ENCODE results near the gene MAP3K8. TPM values are rescaled to one million over a fixed set of nuclear protein-coding genes. Genes with fewer than 3 reads are reported as not detected.
A peak's percentile ranks its signal among the peaks of the same experiment; 100 is the strongest.

The MAP3K8 gene
- total and polyA plus RNA-seq, 10 of the 15 experiments (the other 5 are each of a cell fraction or from before 2014, with no cell fraction given): 25.5 to 115 (median 40.2) TPM

GRCh38 chr10:30499816-30500215 is 65.8 kb downstream of the MAP3K8 start:
- RAD21 ChIA-PET (ENCODE audit: unreplicated experiment): interaction anchor here (3.2 to 14.9 kb wide), 3 partner anchors 10 to 62 kb away, joined by 22 to 165 read pairs (median 22); no protein-coding TSS in a partner anchor
- CTCF ChIA-PET: interaction anchor here (3.3 to 4.2 kb wide), 2 partner anchors 11 to 30 kb away, joined by 10 to 41 read pairs; no protein-coding TSS in a partner anchor

GRCh38 chr10:30500534-30500933 is 66.5 kb downstream of the MAP3K8 start:
- no peaks in the 10 kb centered on the region for H3K27me3 ChIP-seq (replicated peaks in 1 of 2; ENCODE audit: control insufficient read depth in 2 of 2, insufficient read depth in 2 of 2, low read length in 1 of 2)
- BruUV-seq (replicated peaks): no TSS peak
- H3K9ac ChIP-seq (ENCODE audit: control insufficient read depth, insufficient read depth, low read length): no peak overlapping the region
- no peaks in the 10 kb centered on the region for H3K79me2 ChIP-seq (ENCODE audit: control insufficient read depth, insufficient read depth, low read length)
- ChIA-PET SMC1A (ENCODE audit: uncharacterized antibody, unreplicated experiment) (interaction anchor here (0.9 to 4.8 kb wide), 8 partner anchors 8 to 71 kb away, joined by 4 to 39 read pairs (median 5); no protein-coding TSS in a partner anchor), POLR2A (interaction anchor here (0.5 kb wide), 1 partner anchor 12 kb away, joined by 3 read pairs; no protein-coding TSS in a partner anchor), RAD21 (ENCODE audit: unreplicated experiment) (interaction anchor here (0.7 to 3.7 kb wide), 5 partner anchors 8 to 62 kb away, joined by 3 to 18 read pairs (median 10); no protein-coding TSS in a partner anchor), CTCF (interaction anchor here (1.0 kb wide), 1 partner anchor 90 kb away, joined by 3 read pairs; no protein-coding TSS in a partner anchor)
- no peaks in the 10 kb centered on the region for H3K36me3 ChIP-seq (ENCODE audit: control insufficient read depth in 2 of 2, insufficient read depth in 2 of 2, low read length in 1 of 2)
- no peak overlapping the region for H2AFZ ChIP-seq (ENCODE audit: control insufficient read depth, low read depth, low read length)
- no peaks in the 10 kb centered on the region for H4K20me1 ChIP-seq (ENCODE audit: control insufficient read depth, insufficient read depth)
- intact Hi-C loops (cut with micrococcal nuclease; ENCODE audit: unreplicated experiment): no loop called here
- DNase-seq (ENCODE audit: low read depth, low spot score) (no peak), ATAC-seq (no peak), FAIRE-seq (no peak)
- WGBS (ENCODE audit: insufficient coverage, insufficient replicate concordance, low lambda C conversion rate, missing lambda C conversion rate): 69% methylated on average over 2 of the region's 2 CpGs
- in situ Hi-C loops (cut with MboI): no loop called here
- no peak overlapping the region for H3K4me3 ChIP-seq
- no peaks in the 10 kb centered on the region for H3K9me3 ChIP-seq (replicated peaks; ENCODE audit: control insufficient read depth, insufficient read depth, low read length)
- H3K4me2 ChIP-seq (ENCODE audit: control insufficient read depth, insufficient read depth): no peak overlapping the region
- H3K4me1 ChIP-seq (ENCODE audit: control insufficient read depth, insufficient read depth, low read length): peaks cover 52% of the 10 kb centered on the region
- no peak overlapping the region for H3K27ac ChIP-seq (ENCODE audit: control insufficient read depth, insufficient read depth)
- TF ChIP-seq RBBP5 (conservative IDR thresholded peaks at IDR 0.05) (no peak), HDGF (IDR thresholded peaks at IDR 0.05) (peak; percentile 24; the same call in 1 of the 2 replicates), ZNF274 (IDR thresholded peaks at IDR 0.05; ENCODE audit: insufficient read depth, insufficient read length) (no peak), BHLHE40 (IDR thresholded peaks at IDR 0.05; ENCODE audit: borderline replicate concordance in 1 of 2, low read depth in 2 of 2, low read length in 1 of 2) (peak; percentile 50 to 61; a peak in 3 of 4 replicates), ZNF592 (IDR thresholded peaks at IDR 0.05) (no peak), NRF1 (conservative IDR thresholded peaks at IDR 0.05; ENCODE audit: low read depth, low read length) (no peak)

More at GRCh38 chr10:30499816-30500215, 65.8 kb downstream of the MAP3K8 start:
- no peaks in the 10 kb centered on the region for H3K9me3 ChIP-seq (replicated peaks; ENCODE audit: control insufficient read depth, insufficient read depth, low read length)
- H3K27me3 ChIP-seq (replicated peaks in 1 of 2; ENCODE audit: control insufficient read depth in 2 of 2, insufficient read depth in 2 of 2, low read length in 1 of 2): no peaks in the 10 kb centered on the region
- no peak overlapping the region for H3K4me3 ChIP-seq
- H3K79me2 ChIP-seq (ENCODE audit: control insufficient read depth, insufficient read depth, low read length): no peaks in the 10 kb centered on the region
- H3K4me2 ChIP-seq (ENCODE audit: control insufficient read depth, insufficient read depth): no peak overlapping the region
- ChIA-PET SMC1A (ENCODE audit: uncharacterized antibody, unreplicated experiment) (interaction anchor here (0.6 to 3.9 kb wide), 6 partner anchors 11 to 140 kb away, joined by 3 to 71 read pairs (median 28); no protein-coding TSS in a partner anchor), POLR2A (interaction anchor here (0.7 to 3.3 kb wide), 2 partner anchors 34 to 66 kb away, joined by 3 to 22 read pairs; partner anchors contain the start of gene MAP3K8)
- H3K9ac ChIP-seq (ENCODE audit: control insufficient read depth, insufficient read depth, low read length): no peak overlapping the region
- no peak overlapping the region for H3K27ac ChIP-seq (ENCODE audit: control insufficient read depth, insufficient read depth)
- intact Hi-C loops (cut with micrococcal nuclease; ENCODE audit: unreplicated experiment): no loop called here
- peaks cover 58% of the 10 kb centered on the region for H3K4me1 ChIP-seq (ENCODE audit: control insufficient read depth, insufficient read depth, low read length)
- FAIRE-seq (no peak), ATAC-seq (no peak), DNase-seq (ENCODE audit: low read depth, low spot score) (no peak)
- 14% methylated on average over 1 of the region's 1 CpG for WGBS (ENCODE audit: insufficient coverage, insufficient replicate concordance, low lambda C conversion rate, missing lambda C conversion rate)
- no peak overlapping the region for H2AFZ ChIP-seq (ENCODE audit: control insufficient read depth, low read depth, low read length)
- H3K36me3 ChIP-seq (ENCODE audit: control insufficient read depth in 2 of 2, insufficient read depth in 2 of 2, low read length in 1 of 2): no peaks in the 10 kb centered on the region
- TF ChIP-seq USF2 (IDR thresholded peaks at IDR 0.05; ENCODE audit: borderline replicate concordance, low read depth, low read length) (no peak), ZBED1 (IDR thresholded peaks at IDR 0.05; ENCODE audit: borderline replicate concordance) (no peak), IKZF2 (IDR thresholded peaks at IDR 0.05) (peak in 1 of 2 experiments; percentile 37; a peak in 1 of 4 replicates), ZNF24 (IDR thresholded peaks at IDR 0.05) (no peak), HDGF (IDR thresholded peaks at IDR 0.05) (0 out of 2 replicates have a peak, but pooled peaks have one; percentile 36), POLR2AphosphoS2 (IDR thresholded peaks at IDR 0.05; ENCODE audit: low read depth, low read length) (no peak), SIX5 (IDR thresholded peaks at IDR 0.05; ENCODE audit: low read depth, low read length, severe bottlenecking) (no peak)
- in situ Hi-C loops (cut with MboI): no loop called here
- no TSS peak for BruUV-seq (replicated peaks)
- H4K20me1 ChIP-seq (ENCODE audit: control insufficient read depth, insufficient read depth): no peaks in the 10 kb centered on the region
